Uterus (tissue), 4 donors: Measurements from ENCODE around the gene PRELP. TPM values are rescaled to one million over a fixed set of nuclear protein-coding genes. Genes with fewer than 3 reads are reported as not detected.
A peak's percentile ranks its signal among the peaks of the same experiment; 100 is the strongest.
"Not testable (repeated sequence)": the region's sequence is repeated elsewhere in the genome, so short reads cannot be mapped to it uniquely, and the experiment has no call there.

Experiments used
- DNase-seq, 2 donors: peaks; one replicate each; pipeline ENCODE4 v3.0.0-alpha.2; 2019 to 2020
- H3K27ac ChIP-seq, 2 donors: fragments of 200-600 bp; sonication (generic); 1 replicate in 1 of 2; 2 replicates in 1 of 2; pipeline ENCODE4 v1.5.1; 2016 to 2018
- H3K27me3 ChIP-seq, 2 donors: fragments of 200-600 bp; sonication (generic); one replicate each; pipeline ENCODE4 v1.5.1; 2018 to 2019; ENCODE audit warnings: control low read depth in 1 of 2
- H3K36me3 ChIP-seq, 2 donors: fragments of 200-600 bp; sonication (generic); one replicate each; pipeline ENCODE4 v1.5.1; 2019; ENCODE audit warnings: control low read depth in 1 of 2
- H3K4me1 ChIP-seq, 2 donors: fragments of 200-600 bp; sonication (generic); one replicate each; pipeline ENCODE4 v1.5.1; 2018 to 2019; ENCODE audit warnings: control low read depth in 1 of 2
- H3K4me3 ChIP-seq, 2 donors: fragments of 200-600 bp; sonication (generic); 1 replicate in 1 of 2; 2 replicates in 1 of 2; pipeline ENCODE4 v1.5.1; 2018 to 2019; ENCODE audit warnings: mild to moderate bottlenecking in 1 of 2
- H3K9me3 ChIP-seq, 2 donors: fragments of 200-600 bp; sonication (generic); one replicate each; pipeline ENCODE4 v1.5.1; 2019; ENCODE audit warnings: control low read depth in 1 of 2
- CTCF ChIP-seq, 4 experiments: fragments of 200-600 bp in 2 of 4; fragments of 450-650 bp in 2 of 4; sonication (generic) in 2 of 4; IDR thresholded peaks; one replicate each; pipeline ENCODE4 v1.5.1; 2016 to 2019; ENCODE audit warnings: antibody characterized with exemption in 4 of 4, mild to moderate bottlenecking in 2 of 4, moderate library complexity in 1 of 4
- POLR2A ChIP-seq, 2 donors: fragments of 450-650 bp; IDR thresholded peaks; one replicate each; pipeline ENCODE4 v1.6.1; 2016; ENCODE audit warnings: antibody characterized with exemption in 2 of 2, mild to moderate bottlenecking in 1 of 2, moderate library complexity in 1 of 2
- intact Hi-C: fragments of 100-400 bp; cut with DNase I; formaldehyde crosslinking; loops from one replicate; pipeline ENCODE4 v1.15.1; 2023; ENCODE audit warnings: low total_unique reads
- total RNA-seq, 4 donors: library from RNA; depleted of rRNA in 3 of 4; stranded (reverse); fragments of >200 nt in 3 of 4; gene quantifications; one replicate each; pipeline versions ENCODE4 v1.1.0 to v1.2.4, GENCODE V29; 2014 to 2023
- donor health status: DM: yes; HTN: yes; CAD: no.

PRELP gene
- total RNA-seq, 4 donors from 2014 or later: 6.2 to 117 (median 56.6) TPM

- Histone ChIP-seq H3K9me3 (no peaks in the 10 kb centered on the region), H3K4me1 (peaks cover 11 to 12% of the 10 kb centered on the region in 2 donors), H3K36me3 (no peaks in the 10 kb centered on the region), H3K27ac (peak overlapping the region in 1 of 2 donors; percentile 74), H3K27me3 (no peaks in the 10 kb centered on the region), H3K4me3 (no peak overlapping the region)
- DNase-seq: no peak
- TF ChIP-seq CTCF (IDR thresholded peaks at IDR 0.05) (no peak), POLR2A (IDR thresholded peaks at IDR 0.05) (no peak)
- intact Hi-C loops: no loop called here
These were observed 40.6 kb downstream of the PRELP start for GRCh38 chr1:203516184-203516583.

GRCh38 chr1:203516906-203517305 is 41.3 kb downstream of the PRELP start:
- no peaks in the 10 kb centered on the region for H3K9me3 ChIP-seq
- H3K36me3 ChIP-seq: no peaks in the 10 kb centered on the region
- peaks cover 12 to 15% of the 10 kb centered on the region in 2 donors for H3K4me1 ChIP-seq
- intact Hi-C loops: no loop called here
- no peaks in the 10 kb centered on the region for H3K27me3 ChIP-seq
- peak overlapping the region; percentile 59 to 74 for H3K27ac ChIP-seq
- no peak for DNase-seq
- H3K4me3 ChIP-seq: no peak overlapping the region
- no peak for TF ChIP-seq POLR2A (IDR thresholded peaks at IDR 0.05)
- TF ChIP-seq CTCF (IDR thresholded peaks at IDR 0.05): no peak

GRCh38 chr1:203517426-203518110 is 42.0 kb downstream of the PRELP start:
- intact Hi-C loops: no loop called here
- H3K36me3 ChIP-seq: no peaks in the 10 kb centered on the region
- H3K4me3 ChIP-seq: no peak overlapping the region
- H3K27me3 ChIP-seq: no peaks in the 10 kb centered on the region
- TF ChIP-seq POLR2A (IDR thresholded peaks at IDR 0.05) (no peak), CTCF (IDR thresholded peaks at IDR 0.05) (no peak)
- H3K9me3 ChIP-seq: no peaks in the 10 kb centered on the region
- no peak for DNase-seq
- peak overlapping the region; percentile 59 to 74 for H3K27ac ChIP-seq
- H3K4me1 ChIP-seq: peaks cover 6 to 17% of the 10 kb centered on the region in 2 donors

GRCh38 chr1:203518139-203518538 is 42.5 kb downstream of the PRELP start:
- DNase-seq, intact Hi-C loops, H3K27me3 ChIP-seq, H3K36me3 ChIP-seq, H3K4me3 ChIP-seq, H3K9me3 ChIP-seq: not testable (repeated sequence)
- H3K27ac ChIP-seq: peak overlapping the region; percentile 59 to 74
- H3K4me1 ChIP-seq: peaks cover 4 to 14% of the 10 kb centered on the region in 2 donors

GRCh38 chr1:203518541-203518940 is 42.9 kb downstream of the PRELP start:
- intact Hi-C loops: no loop called here
- Histone ChIP-seq H3K27me3 (no peaks in the 10 kb centered on the region), H3K4me3 (no peak overlapping the region), H3K36me3 (no peaks in the 10 kb centered on the region), H3K4me1 (peaks cover under 1 to 11% of the 10 kb centered on the region in 2 donors), H3K27ac (peak overlapping the region; percentile 71 to 74), H3K9me3 (no peaks in the 10 kb centered on the region)
- TF ChIP-seq CTCF (IDR thresholded peaks at IDR 0.05): no peak
- no peak for TF ChIP-seq POLR2A (IDR thresholded peaks at IDR 0.05)
- no peak for DNase-seq
